Measurements from ENCODE around the gene SPON1.

SPON1 gene

GRCh38 chr11:14044916-14045315, 82.4 kb downstream of the SPON1 start:
- DNase-seq (ENCODE audit: low read depth): no peak
- TF ChIP-seq, protein P1, sequence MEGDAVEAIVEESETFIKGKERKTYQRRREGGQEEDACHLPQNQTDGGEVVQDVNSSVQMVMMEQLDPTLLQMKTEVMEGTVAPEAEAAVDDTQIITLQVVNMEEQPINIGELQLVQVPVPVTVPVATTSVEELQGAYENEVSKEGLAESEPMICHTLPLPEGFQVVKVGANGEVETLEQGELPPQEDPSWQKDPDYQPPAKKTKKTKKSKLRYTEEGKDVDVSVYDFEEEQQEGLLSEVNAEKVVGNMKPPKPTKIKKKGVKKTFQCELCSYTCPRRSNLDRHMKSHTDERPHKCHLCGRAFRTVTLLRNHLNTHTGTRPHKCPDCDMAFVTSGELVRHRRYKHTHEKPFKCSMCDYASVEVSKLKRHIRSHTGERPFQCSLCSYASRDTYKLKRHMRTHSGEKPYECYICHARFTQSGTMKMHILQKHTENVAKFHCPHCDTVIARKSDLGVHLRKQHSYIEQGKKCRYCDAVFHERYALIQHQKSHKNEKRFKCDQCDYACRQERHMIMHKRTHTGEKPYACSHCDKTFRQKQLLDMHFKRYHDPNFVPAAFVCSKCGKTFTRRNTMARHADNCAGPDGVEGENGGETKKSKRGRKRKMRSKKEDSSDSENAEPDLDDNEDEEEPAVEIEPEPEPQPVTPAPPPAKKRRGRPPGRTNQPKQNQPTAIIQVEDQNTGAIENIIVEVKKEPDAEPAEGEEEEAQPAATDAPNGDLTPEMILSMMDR (conservative IDR thresholded peaks at IDR 0.05; ENCODE audit: control insufficient read depth, insufficient read depth, low read depth, low read length): no peak

DNA sequence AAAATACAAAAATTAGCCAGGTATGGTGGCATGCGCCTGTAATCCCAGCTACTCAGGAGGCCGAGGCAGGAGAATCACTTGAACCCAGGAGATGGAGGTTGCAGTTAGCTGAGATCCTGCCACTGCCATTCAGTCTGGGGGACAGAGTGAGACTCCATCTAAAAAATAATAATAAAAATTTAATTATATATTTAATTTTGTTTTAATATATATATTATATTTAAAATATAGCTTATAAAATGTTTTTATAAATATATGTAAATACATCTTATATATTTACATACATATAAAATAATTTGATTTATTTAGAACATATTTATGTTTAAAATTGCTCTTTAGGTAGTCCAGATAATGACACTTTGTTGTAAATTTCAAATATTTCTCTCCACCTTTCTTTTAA, 82.9 kb downstream of the SPON1 start:
- TF ChIP-seq, protein P1 (conservative IDR thresholded peaks at IDR 0.05; ENCODE audit: control insufficient read depth, insufficient read depth, low read depth, low read length): no peak
- H3K4me3 ChIP-seq (ENCODE audit: control insufficient read depth, low read depth, low read length): no peak overlapping the region
- DNase-seq (ENCODE audit: low read depth): no peak

More at GRCh38 chr11:14044916-14045315, 82.4 kb downstream of the SPON1 start:
- no peak overlapping the region for H3K4me3 ChIP-seq (ENCODE audit: control insufficient read depth, low read depth, low read length)

- H3K4me3 ChIP-seq (ENCODE audit: control insufficient read depth, low read depth, low read length): no peak overlapping the region
- TF ChIP-seq, protein P1 (conservative IDR thresholded peaks at IDR 0.05; ENCODE audit: control insufficient read depth, insufficient read depth, low read depth, low read length): no peak
- DNase-seq (ENCODE audit: low read depth): no peak
These were observed 89.7 kb downstream of the SPON1 start for GRCh38 chr11:14052198-14052597.

DNA sequence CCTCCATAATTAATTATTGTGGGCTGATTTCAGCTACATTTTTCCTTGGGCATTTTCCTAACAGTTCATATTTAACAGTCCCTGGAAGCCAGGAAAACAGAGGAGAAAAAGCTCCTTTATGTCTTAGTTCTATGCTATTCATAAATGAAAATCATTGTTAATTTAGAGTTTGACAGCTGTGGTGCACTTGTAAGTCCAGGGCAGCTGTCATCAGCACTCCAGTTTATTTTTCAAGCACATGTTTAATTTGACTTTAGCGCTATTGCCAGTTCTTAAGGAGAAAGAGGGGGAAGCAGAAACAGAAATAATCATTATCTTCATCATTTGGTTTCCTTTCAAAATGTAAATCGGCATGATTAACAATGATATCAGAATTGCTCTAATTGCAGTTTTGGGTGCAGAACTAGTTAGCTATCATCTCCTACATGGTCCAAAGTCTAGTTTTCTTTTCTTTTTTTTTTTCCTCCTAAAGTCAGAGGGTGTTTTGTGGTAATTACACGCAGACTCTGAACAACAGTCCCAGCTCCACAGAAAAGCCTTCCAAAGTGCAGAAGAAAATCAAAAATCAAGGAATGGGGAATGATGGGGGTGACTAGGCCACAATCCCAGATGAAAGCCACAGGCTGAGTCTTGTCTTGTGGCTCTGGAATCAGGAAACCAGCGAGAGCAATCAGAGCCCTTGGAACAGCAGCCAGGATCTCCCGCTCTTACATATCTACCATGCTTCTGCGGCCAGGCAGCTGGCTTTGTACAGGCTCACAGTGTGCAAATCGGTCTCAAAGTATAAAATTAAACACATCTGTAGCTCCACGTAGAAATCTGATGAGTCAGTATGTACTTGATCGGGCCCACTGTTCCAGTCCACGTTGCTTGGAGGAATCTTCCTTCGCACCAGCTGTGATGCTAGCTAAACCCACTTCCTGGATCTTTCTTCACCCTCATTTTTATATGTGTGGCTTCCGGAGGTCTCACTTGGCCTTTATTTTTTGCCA, 91.9 kb downstream of the SPON1 start:
- H3K4me3 ChIP-seq (ENCODE audit: control insufficient read depth, low read depth, low read length): no peak overlapping the region
- DNase-seq (ENCODE audit: low read depth): peak; percentile 96
- TF ChIP-seq, protein P1 (conservative IDR thresholded peaks at IDR 0.05; ENCODE audit: control insufficient read depth, insufficient read depth, low read depth, low read length): no peak

- TF ChIP-seq, protein P1 (conservative IDR thresholded peaks at IDR 0.05; ENCODE audit: control insufficient read depth, insufficient read depth, low read depth, low read length): no peak
- no peak for DNase-seq (ENCODE audit: low read depth)
These were observed 93.4 kb downstream of the SPON1 start for GRCh38 chr11:14055936-14056335.

GRCh38 chr11:14058061-14058460, 95.5 kb downstream of the SPON1 start:
- H3K4me3 ChIP-seq (ENCODE audit: control insufficient read depth, low read depth, low read length): no peak overlapping the region
- DNase-seq (ENCODE audit: low read depth): no peak
- TF ChIP-seq, protein P1 (conservative IDR thresholded peaks at IDR 0.05; ENCODE audit: control insufficient read depth, insufficient read depth, low read depth, low read length): no peak

More at GRCh38 chr11:14055936-14056335, 93.4 kb downstream of the SPON1 start:
- no peak overlapping the region for H3K4me3 ChIP-seq (ENCODE audit: control insufficient read depth, low read depth, low read length)
